Kidney epithelial cell (primary cell): ENCODE measurements around the gene SESN1. TPM values are rescaled to one million over a fixed set of nuclear protein-coding genes. Genes with fewer than 3 reads are reported as not detected.
A peak's percentile ranks its signal among the peaks of the same experiment; 100 is the strongest.
"Not testable (repeated sequence)": the region's sequence is repeated elsewhere in the genome, so short reads cannot be mapped to it uniquely, and the experiment has no call there.

Experiments
- DNase-seq: peaks from one replicate; pipeline ENCODE4 v3.0.0-alpha.2; 2010; ENCODE audit warnings: low read depth
- H3K27me3 ChIP-seq: 2 replicates; pipeline ENCODE4 v1.6.0; 2011; ENCODE audit warnings: low read length; ENCODE audit not compliant: control insufficient read depth, insufficient read depth
- H3K36me3 ChIP-seq: 2 replicates; pipeline ENCODE4 v1.5.1; 2011; ENCODE audit warnings: low read length; ENCODE audit not compliant: control insufficient read depth, insufficient read depth
- H3K4me3 ChIP-seq: 2 replicates; pipeline ENCODE4 v1.5.1; 2011; ENCODE audit warnings: low read depth, mild to moderate bottlenecking, control low read depth, low read length
- total RNA-seq: library from RNA; depleted of rRNA; stranded (reverse); fragments of >200 nt; gene quantifications from 2 replicates; pipeline ENCODE4 v1.2.3, GENCODE V29; 2015
- TF ChIP-seq, protein P1 (sequence below): IDR thresholded peaks from 2 replicates; pipeline ENCODE4 v1.5.1; 2011; ENCODE audit warnings: mild to moderate bottlenecking, moderate library complexity, low read length, control low read depth, inconsistent platforms; ENCODE audit not compliant: insufficient read depth, poor library complexity, severe bottlenecking

The SESN1 gene
- 10.3 and 13.2 TPM in 2 replicates for total RNA-seq

DNA sequence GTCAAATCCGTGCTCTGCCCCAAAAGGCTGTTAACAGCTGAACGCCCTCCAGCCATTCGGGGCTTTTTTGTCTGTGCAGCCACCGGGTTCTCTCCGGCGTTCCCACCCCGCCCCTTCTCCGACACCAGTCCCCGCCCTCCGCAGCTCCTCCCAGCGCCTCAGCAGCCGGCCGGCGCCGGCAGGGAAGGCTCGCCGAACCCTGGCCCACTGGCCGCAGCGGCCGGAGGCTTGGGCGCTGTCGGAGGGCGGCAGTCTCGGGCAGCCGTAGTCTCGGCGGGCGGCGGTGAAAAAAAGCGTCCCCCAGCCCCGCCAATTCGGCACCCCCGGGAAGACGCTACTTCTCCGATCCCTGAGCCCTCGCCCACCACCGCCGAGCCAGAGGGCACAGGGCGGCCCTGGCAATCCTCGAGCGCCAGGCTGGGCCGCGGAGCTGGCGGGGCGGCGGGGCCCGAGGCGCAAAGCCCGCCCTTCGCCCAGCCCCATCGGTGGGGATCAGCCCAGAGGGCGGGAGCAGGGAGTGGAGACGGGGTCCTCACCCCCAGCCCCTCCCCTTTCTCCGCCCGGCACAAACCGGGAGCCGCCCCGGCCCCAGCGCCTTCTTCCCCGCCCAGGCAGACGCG is at the start of gene SESN1:
Gene SESN1 (minus strand): TSS at position 431 of the 620 bp plus-strand sequence. CDS start 773 bp downstream, outside the sequence.
- Histone ChIP-seq H3K4me3 (peak within 1 kb of the TSS; percentile 90), H3K36me3 (no peaks in the 10 kb centered on the region), H3K27me3 (no peaks in the 10 kb centered on the region)
- DNase-seq, result peak; percentile 61
- TF ChIP-seq, protein P1, sequence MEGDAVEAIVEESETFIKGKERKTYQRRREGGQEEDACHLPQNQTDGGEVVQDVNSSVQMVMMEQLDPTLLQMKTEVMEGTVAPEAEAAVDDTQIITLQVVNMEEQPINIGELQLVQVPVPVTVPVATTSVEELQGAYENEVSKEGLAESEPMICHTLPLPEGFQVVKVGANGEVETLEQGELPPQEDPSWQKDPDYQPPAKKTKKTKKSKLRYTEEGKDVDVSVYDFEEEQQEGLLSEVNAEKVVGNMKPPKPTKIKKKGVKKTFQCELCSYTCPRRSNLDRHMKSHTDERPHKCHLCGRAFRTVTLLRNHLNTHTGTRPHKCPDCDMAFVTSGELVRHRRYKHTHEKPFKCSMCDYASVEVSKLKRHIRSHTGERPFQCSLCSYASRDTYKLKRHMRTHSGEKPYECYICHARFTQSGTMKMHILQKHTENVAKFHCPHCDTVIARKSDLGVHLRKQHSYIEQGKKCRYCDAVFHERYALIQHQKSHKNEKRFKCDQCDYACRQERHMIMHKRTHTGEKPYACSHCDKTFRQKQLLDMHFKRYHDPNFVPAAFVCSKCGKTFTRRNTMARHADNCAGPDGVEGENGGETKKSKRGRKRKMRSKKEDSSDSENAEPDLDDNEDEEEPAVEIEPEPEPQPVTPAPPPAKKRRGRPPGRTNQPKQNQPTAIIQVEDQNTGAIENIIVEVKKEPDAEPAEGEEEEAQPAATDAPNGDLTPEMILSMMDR, result no peak

DNA sequence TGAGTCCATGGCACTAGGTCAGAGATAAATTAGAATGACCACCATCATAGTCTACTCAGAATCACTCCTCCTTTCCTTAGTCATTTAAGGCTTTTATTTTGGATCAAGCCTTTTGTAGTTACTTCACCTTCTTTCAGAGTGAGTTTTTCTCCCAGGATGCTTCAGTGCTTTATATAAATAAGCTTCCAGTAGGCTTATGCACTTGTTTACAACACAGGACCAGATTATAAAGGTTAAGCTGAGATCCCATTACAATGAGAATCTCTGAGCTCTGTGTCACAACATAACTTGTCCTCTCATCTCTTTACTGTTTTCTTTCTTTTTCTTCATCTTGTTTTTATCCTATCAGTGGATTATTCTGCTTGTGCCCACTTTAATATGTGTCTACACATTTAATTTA is 48.5 kb upstream of the SESN1 start:
- no peak overlapping the region for H3K4me3 ChIP-seq
- no peaks in the 10 kb centered on the region for H3K27me3 ChIP-seq
- TF ChIP-seq, protein P1, result no peak
- DNase-seq, result no peak
- no peaks in the 10 kb centered on the region for H3K36me3 ChIP-seq

DNA sequence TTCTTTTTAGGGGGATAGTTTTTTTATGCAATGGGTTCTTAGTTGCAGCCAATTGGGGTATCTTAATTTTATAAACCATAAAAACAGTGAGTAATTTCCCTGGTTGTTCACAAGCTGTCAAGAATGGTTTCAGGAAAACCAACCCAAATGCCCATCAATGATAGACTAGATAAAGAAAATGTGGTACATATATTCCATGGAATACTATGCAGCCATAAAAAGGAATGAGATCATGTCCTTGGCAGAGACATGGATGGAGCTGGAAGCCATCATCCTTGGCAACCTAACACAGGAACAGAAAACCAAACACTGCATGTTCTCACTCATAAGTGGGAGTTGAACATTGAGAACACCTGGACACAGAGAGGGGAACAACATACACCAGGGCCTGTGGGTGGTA is 47.4 kb upstream of the SESN1 start:
- not testable (repeated sequence) for H3K27me3 ChIP-seq, H3K36me3 ChIP-seq, DNase-seq, H3K4me3 ChIP-seq

DNA sequence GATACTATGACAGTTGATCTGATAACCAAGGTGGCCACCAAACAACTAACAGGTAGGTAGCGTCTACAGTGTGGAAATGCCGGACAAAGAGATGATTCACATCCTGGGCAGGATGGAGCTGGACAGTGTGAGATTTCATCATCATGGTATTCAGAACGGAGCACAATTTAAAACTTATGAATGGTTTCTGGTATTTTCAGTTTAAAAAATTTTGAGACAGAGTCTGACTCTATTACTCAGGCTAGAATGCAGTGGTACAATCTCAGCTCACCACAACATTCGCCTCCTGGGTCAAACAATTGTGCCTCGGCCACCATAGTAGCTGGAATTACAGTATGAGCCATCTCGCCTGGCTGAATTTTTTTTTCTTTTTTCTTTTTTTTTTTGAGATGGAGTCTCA is 44.5 kb upstream of the SESN1 start:
- Histone ChIP-seq H3K4me3 (no peak overlapping the region), H3K27me3 (no peaks in the 10 kb centered on the region), H3K36me3 (no peaks in the 10 kb centered on the region)
- TF ChIP-seq, protein P1, result no peak
- no peak for DNase-seq

DNA sequence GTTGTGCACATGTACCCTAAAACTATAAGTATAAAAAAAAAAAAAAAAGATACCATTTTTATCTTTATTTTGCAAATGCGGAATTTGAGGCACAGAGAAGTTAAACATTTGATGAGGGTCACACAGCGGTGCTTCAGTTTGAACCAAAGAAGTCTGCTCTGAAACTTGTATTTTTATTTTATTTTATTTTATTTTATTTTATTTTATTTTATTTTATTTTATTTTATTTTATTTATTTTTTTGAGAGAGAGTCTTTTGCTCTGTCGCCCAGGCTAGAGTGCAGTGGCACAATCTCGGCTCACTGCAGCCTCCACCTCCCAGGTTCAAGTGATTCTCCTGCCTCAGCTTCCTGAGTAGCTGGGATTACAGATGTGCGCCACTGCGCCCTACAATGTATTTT is 41.9 kb upstream of the SESN1 start:
- not testable (repeated sequence) for H3K4me3 ChIP-seq, DNase-seq, H3K27me3 ChIP-seq, H3K36me3 ChIP-seq

DNA sequence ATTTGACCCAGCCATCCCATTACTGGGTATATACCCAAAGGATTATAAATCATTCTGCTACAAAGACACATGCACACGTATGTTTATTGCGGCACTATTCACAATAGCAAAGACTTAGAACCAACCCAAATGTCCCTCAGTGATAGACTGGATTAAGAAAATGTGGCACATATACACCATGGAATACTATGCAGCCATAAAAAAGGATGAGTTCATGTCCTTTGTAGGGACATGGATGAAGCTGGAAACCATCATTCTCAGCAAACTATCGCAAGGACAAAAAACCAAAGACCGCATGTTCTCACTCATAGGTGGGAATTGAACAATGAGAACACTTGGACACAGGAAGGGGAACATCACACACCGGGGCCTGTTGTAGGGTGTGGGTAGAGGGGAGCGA is 41.4 kb upstream of the SESN1 start:
- H3K36me3 ChIP-seq, DNase-seq, H3K4me3 ChIP-seq, H3K27me3 ChIP-seq: not testable (repeated sequence)

DNA sequence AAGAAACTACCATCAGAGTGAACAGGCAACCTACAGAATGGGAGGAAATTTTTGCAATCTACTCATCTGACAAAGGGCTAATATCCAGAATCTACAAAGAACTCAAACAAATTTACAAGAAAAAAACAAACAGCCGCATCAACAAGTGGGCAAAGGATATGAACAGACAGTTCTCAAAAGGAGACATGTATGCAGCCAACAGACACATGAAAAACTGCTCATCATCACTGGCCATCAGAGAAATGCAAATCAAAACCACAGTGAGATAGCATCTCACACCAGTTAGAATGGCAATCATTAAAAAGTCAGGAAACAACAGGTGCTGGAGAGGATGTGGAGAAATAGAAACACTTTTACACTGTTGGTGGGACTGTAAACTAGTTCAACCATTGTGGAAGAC is 41.0 kb upstream of the SESN1 start:
- H3K27me3 ChIP-seq, H3K4me3 ChIP-seq, H3K36me3 ChIP-seq, DNase-seq: not testable (repeated sequence)

DNA sequence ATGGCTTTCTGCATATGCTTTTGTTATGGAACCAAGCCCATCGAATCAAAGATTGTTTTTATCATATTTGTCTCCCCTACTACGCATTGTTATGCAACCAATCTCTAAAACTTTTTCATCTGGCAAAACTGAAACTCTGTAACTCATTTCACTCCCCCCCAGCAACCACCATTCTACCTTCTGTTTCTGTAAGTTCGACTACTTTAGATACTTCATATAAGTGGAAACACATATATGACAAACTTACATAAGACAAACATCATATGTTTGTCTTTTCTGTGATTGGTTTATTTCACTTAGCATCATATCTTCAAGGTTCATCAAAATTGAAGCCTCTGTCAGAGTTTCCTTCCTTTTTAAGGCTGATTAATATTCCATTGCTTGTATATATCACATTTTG is 35.4 kb upstream of the SESN1 start:
- H3K4me3 ChIP-seq, result no peak overlapping the region
- no peaks in the 10 kb centered on the region for H3K27me3 ChIP-seq
- H3K36me3 ChIP-seq, result no peaks in the 10 kb centered on the region
- no peak for DNase-seq
- TF ChIP-seq, protein P1, result no peak
